Left lung (tissue), 10 donors: Measurements from ENCODE around the gene TPRG1. TPM values are rescaled to one million over a fixed set of nuclear protein-coding genes. Genes with fewer than 3 reads are reported as not detected.

Experiments used
- ATAC-seq: fragments of 200-7000 bp; cut with Tn5 transposase; one replicate; pipeline ENCODE4 v1.9.1; 2020; ENCODE audit warnings: moderate library complexity
- DNase-seq, 4 donors: peaks; one replicate each; pipeline ENCODE4 v3.0.0-alpha.2; 2013 to 2020
- H3K27ac ChIP-seq, 2 donors: fragments of 200-600 bp; sonication (generic) in 1 of 2; one replicate each; pipeline versions ENCODE4 v1.5.0 to v1.8.0; 2020 to 2021
- H3K27me3 ChIP-seq, 2 donors: fragments of 200-600 bp; sonication (generic) in 1 of 2; one replicate each; pipeline versions ENCODE4 v1.5.0 to v1.8.0; 2020 to 2021
- H3K36me3 ChIP-seq, 2 donors: fragments of 200-600 bp; sonication (generic) in 1 of 2; one replicate each; pipeline versions ENCODE4 v1.5.0 to v1.8.0; 2020 to 2021
- H3K4me1 ChIP-seq, 2 donors: fragments of 200-600 bp; one replicate each; pipeline ENCODE4 v1.8.0; 2021
- H3K4me3 ChIP-seq, 2 donors: fragments of 200-600 bp; sonication (generic) in 1 of 2; one replicate each; pipeline versions ENCODE4 v1.5.0 to v1.8.0; 2020 to 2021; ENCODE audit warnings: mild to moderate bottlenecking in 1 of 2
- H3K9me3 ChIP-seq, 2 donors: fragments of 200-600 bp; sonication (generic) in 1 of 2; one replicate each; pipeline versions ENCODE4 v1.5.0 to v1.8.0; 2020 to 2021
- CTCF ChIP-seq, 2 donors: fragments of 200-600 bp; sonication (generic) in 1 of 2; IDR thresholded peaks; one replicate each; pipeline versions ENCODE4 v1.5.0 to v1.8.0; 2021; ENCODE audit warnings: antibody characterized with exemption in 2 of 2
- intact Hi-C, 2 donors: fragments of 100-400 bp; cut with DNase I; formaldehyde crosslinking; loops; one replicate each; pipeline versions ENCODE4 v1.11.2 to v1.14.2; 2022
- polyA plus RNA-seq, 6 donors: library from polyadenylated mRNA; unstranded; fragments of 120-200 nt; gene quantifications; one replicate each; pipeline ENCODE4 v1.2.1, GENCODE V29; 2013; ENCODE audit not compliant: insufficient read length in 6 of 6
- total RNA-seq, 2 donors: library from RNA; stranded (reverse); fragmentation: NEBNext Ultra II Directional; extraction: Animal tissue kit (Norgen Biotek cat#: 25700); gene quantifications; one replicate each; pipeline ENCODE4 v1.2.1, GENCODE V29; 2021
- donor health status: DM: no; HTN: yes; CAD: no.
- donor health status: DM: no; HTN: no; CAD: no.

TPRG1 gene
- total and polyA plus RNA-seq, 8 donors, result 0.52 to 12.8 (median 0.85) TPM

DNA sequence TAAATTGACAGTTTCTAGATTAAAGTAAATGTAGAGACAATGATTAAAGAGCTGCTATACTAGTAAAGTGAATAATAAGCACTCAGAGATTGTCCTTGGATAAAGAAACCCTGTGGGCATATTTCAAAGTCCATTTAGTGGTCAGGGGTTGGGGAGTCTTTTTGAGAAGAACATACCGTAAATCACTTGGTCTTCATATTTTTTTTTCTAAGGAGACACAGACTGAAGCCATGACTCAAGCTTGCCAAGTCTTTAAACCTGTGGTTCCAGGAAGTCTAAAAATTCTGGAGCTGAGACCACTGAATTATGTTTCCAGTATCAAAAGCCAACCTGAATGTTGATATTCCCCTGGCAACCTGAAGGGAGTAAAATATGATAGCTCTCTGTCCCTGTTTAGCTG, 171.0 kb downstream of the TPRG1 start:
- ATAC-seq (no peak), DNase-seq (no peak)
- no peak for TF ChIP-seq CTCF (IDR thresholded peaks at IDR 0.05)
- no peaks in the 10 kb centered on the region for H3K36me3 ChIP-seq
- no peak overlapping the region for H3K27ac ChIP-seq
- no peaks in the 10 kb centered on the region for H3K4me1 ChIP-seq
- H3K27me3 ChIP-seq, result no peaks in the 10 kb centered on the region
- intact Hi-C loops, result no loop called here
- H3K9me3 ChIP-seq, result no peaks in the 10 kb centered on the region
- no peak overlapping the region for H3K4me3 ChIP-seq

DNA sequence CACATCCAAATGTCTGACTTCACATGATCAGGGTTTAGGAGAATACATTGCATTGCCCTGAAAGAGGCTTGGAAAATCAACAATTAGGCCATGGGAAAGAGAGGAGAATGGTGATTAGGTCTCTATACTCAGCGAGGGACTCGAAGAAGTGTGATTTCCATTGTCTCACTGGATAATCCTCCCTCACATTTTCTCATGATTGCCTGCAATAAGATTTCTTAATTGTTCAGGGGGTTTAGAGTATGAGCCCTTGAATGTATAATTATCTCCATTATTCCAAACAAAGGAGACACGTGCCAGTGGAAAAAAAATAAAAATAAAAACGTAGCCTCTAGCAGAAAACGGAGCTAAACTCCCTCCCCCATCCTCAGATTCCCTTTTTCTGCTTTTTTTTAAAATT, 173.2 kb downstream of the TPRG1 start:
- Histone ChIP-seq H3K4me1 (no peaks in the 10 kb centered on the region), H3K4me3 (no peak overlapping the region), H3K36me3 (no peaks in the 10 kb centered on the region), H3K9me3 (no peaks in the 10 kb centered on the region), H3K27ac (no peak overlapping the region), H3K27me3 (no peaks in the 10 kb centered on the region)
- DNase-seq (no peak), ATAC-seq (no peak)
- intact Hi-C loops, result no loop called here
- TF ChIP-seq CTCF (IDR thresholded peaks at IDR 0.05), result no peak

GRCh38 chr3:189349772-189350171, 178.0 kb downstream of the TPRG1 start:
- H3K4me1 ChIP-seq, result no peaks in the 10 kb centered on the region
- H3K4me3 ChIP-seq, result no peak overlapping the region
- TF ChIP-seq CTCF (IDR thresholded peaks at IDR 0.05), result no peak
- H3K27me3 ChIP-seq, result no peaks in the 10 kb centered on the region
- H3K36me3 ChIP-seq, result no peaks in the 10 kb centered on the region
- H3K9me3 ChIP-seq, result no peaks in the 10 kb centered on the region
- H3K27ac ChIP-seq, result no peak overlapping the region
- intact Hi-C loops, result no loop called here
- ATAC-seq, result no peak
- no peak for DNase-seq

DNA sequence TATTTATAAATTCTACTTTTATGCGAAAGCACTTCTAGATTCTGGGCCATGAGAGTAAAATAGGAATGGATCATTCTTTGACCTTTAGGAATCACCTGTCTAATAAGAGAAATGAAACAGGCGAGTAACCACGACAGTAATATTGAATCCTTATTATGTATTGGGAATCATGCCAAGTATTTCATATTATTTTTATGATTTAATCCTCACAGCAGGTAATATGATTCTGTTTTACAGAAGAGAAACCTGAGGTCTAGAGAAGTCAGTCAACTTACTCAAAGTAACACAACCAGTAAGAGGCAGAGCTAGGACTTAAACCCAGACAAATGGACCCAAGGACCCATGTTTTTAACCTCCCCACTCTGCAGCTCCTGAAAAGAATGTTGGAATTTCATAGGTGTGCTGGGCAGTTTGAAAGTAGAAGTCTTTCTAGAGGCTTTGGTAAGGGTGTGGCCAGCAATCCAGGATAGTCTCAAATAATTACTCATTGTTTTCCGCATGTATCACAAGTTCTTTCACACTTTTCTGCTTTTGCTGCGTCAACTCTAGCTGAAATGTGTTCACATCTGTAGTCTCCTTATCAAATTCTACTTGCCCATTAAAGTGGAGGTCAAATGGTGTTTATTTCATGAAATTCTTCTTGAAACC, 181.7 kb downstream of the TPRG1 start:
- no peak overlapping the region for H3K27ac ChIP-seq
- no peak for DNase-seq
- no peaks in the 10 kb centered on the region for H3K9me3 ChIP-seq
- no peaks in the 10 kb centered on the region for H3K27me3 ChIP-seq
- no peaks in the 10 kb centered on the region for H3K36me3 ChIP-seq
- H3K4me1 ChIP-seq, result peaks cover 0 to 4% of the 10 kb centered on the region in 2 donors
- ATAC-seq, result no peak
- intact Hi-C loops, result no loop called here
- H3K4me3 ChIP-seq, result no peak overlapping the region
- TF ChIP-seq CTCF (IDR thresholded peaks at IDR 0.05), result no peak

- no peak overlapping the region for H3K27ac ChIP-seq
- no peak for TF ChIP-seq CTCF (IDR thresholded peaks at IDR 0.05)
- no peaks in the 10 kb centered on the region for H3K9me3 ChIP-seq
- intact Hi-C loops, result no loop called here
- H3K4me1 ChIP-seq, result peaks cover 0 to 4% of the 10 kb centered on the region in 2 donors
- ATAC-seq, result no peak
- no peak for DNase-seq
- H3K4me3 ChIP-seq, result no peak overlapping the region
- no peaks in the 10 kb centered on the region for H3K36me3 ChIP-seq
- H3K27me3 ChIP-seq, result no peaks in the 10 kb centered on the region
These were observed 182.5 kb downstream of the TPRG1 start for GRCh38 chr3:189353988-189354889.
